GM18519 (cell line): ENCODE measurements around the gene ANGPTL2.

Experiments used
- ATAC-seq: cut with Tn5 transposase; IDR thresholded peaks from one replicate; pipeline ENCODE4 v1.9.1; 2021; ENCODE audit warnings: mild to moderate bottlenecking, moderate library complexity; ENCODE audit not compliant: unreplicated experiment, low FRiP score

Gene ANGPTL2

GRCh38 chr9:127099664-127100063 is 22.8 kb downstream of the ANGPTL2 start:
- ATAC-seq, result no peak

- ATAC-seq, result no peak
Measured at GRCh38 chr9:127098916-127099553, 23.4 kb downstream of the ANGPTL2 start.

- no peak for ATAC-seq
Measured at GRCh38 chr9:127097683-127098082, 24.8 kb downstream of the ANGPTL2 start.

GRCh38 chr9:127096208-127096607 is 26.2 kb downstream of the ANGPTL2 start:
- ATAC-seq, result no peak

DNA sequence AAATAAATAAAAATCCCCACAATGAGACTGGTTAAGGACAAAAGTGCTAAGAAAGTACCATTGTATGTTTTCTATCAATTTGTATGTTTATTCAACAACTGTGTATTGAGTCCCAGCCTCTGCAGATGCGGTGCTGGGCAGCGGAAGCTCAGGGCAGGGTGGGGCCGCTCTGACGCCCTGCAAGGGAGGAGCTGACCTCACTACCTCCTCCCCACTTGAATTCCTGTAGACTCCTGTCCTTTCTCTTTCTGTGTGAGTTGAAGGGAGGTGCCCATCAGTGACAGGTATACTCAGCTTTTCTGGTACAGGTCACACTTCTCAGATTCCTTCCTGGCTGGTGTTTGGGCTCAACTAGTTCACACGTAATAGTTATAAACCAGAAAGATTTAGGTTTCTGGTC is 27.0 kb downstream of the ANGPTL2 start:
- ATAC-seq, result no peak

DNA sequence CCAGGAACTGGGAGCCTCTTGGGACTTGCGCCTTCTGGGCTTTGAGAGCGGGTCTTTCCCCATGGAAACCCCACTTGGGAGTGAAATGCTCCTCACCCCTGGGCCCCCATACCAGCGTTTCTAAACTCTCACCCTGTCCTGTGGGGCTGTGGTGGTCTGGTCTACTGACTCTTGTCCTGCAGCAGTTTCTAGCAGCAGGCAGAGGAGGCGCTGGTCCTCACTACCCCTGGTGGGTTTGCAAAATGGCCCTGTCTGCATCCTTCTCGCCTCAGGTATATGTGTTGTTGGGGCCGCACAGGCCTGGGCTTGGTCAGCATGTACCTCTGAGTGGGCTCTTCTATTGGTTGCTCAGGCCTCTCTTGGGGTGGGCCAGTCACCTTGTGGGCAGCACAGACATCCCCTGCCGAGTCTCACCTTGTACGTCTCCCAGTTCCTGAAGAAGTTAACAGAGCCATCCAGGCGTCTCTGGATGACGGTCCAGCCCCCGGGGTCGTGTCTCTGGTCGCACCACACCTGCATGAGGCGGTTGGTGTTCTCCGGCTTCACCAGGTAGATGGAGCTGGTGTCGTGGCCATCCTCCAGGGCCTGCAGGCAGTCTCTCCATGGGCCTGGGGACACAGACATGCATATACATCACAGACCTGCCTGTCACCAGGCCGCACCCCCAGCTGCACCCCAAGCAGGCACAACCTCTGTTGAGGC is 29.0 kb downstream of the ANGPTL2 start:
- no peak for ATAC-seq

DNA sequence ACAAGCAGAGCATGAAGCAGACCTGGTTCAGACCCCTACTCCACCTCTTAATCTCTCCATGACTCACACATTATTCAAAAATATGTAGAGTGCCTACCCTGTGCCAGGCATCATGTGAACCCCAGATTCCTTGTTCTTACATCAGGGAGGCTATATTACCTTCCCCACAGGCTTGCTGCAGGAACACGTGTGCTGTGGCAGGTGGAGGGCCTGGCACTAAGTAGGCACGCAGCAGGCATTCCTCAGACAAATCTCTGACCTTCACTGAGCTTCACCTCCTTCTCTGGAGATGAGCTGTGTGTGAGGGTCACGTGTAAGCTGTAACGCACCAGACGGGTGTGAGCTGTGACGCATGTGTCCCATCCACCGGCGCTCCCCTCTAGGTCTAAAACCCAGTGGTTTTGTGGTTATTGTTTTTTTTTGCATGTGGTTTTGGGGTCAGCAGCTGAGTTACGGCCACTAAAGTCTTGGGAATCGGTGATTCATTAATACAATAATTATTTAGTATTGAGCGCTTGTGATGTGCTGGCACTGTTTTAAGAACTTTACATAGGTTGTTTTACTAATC is 30.3 kb downstream of the ANGPTL2 start:
- no peak for ATAC-seq

DNA sequence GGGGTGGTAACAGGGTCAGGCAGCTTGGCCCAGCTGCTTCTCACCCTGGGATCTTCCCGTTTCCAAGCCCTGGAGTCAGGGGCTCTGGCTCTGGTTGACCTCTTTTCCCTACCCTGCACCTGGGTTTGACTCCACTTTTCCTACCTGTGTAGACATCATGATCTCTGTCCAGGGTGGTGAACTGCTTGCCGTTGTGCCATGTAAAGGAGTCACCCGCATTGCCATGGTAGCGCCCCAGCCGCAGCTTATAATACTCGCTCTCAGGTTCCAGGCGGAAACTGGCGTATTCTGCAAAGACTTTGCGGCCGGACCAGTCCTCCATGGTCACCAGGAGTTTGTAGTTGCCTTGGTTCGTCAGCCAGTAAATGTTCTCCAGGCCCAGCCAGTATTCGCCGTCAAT is 30.9 kb downstream of the ANGPTL2 start:
- no peak for ATAC-seq

- ATAC-seq, result no peak
Measured at GRCh38 chr9:127090341-127090985, 32.0 kb downstream of the ANGPTL2 start.

DNA sequence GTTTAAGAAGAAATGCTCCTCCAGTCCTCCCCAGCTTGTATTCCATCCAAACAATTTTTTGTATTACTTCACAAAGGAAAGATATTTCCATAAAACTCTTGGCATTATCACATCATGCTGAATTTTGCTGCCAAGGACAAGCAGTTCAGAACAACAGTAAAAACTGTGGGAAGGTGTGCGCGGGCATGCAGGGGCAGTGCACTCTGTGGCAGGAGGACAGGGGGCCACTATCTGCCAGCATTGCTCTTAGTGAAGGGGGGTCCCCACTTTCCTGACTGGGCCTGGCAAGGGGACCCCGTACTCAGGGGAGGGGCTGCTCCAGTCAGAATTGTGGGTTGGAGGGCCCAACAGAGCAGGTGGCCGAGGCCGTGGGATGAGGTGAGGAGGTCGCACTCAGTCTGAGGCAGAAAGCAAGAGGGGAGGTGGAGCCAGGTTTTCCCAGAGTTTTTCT is 32.8 kb downstream of the ANGPTL2 start:
- ATAC-seq, result no peak

DNA sequence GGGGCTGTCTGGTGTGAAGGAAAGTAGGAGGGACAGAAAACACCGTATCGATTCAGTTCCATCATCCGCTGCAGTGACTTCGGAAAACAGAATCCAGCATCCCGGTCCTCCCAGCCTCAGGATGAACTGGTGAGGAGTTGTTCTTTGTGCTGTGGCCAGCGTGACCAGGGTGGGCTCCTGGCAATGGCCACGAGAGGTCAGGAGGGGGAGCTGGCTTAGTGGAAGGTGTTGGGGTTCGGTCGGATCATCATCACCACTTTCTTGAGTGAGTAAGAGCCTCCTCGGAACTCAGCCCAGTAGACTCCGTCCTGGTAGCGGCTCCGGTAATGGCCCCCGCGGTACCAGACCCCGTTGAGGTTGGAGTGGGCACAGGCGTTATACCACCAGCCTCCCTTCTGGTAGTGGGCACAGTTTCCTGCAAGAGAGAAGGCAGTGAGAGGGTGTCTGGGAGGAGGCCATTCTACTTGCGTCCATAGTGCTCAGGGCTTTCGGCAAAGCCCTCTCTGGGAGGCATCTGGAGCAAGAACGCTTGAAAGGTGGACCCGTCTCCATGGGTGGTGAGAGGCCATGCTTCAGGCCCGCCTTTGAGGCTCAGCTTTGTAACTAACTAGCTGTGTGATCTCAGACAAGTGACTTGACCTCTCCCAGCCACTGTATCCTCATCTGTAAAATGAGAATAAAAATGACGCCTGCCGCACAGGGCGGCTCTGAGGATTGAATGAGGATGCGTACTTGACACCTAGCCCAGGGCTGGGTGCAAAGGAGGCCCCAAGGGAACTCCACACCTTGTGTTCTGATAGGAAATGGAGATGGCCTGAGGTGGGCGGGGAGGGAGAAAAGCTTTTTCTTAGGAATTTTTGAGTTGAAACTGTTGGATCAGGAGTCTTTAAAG is 33.5 kb downstream of the ANGPTL2 start:
- no peak for ATAC-seq

DNA sequence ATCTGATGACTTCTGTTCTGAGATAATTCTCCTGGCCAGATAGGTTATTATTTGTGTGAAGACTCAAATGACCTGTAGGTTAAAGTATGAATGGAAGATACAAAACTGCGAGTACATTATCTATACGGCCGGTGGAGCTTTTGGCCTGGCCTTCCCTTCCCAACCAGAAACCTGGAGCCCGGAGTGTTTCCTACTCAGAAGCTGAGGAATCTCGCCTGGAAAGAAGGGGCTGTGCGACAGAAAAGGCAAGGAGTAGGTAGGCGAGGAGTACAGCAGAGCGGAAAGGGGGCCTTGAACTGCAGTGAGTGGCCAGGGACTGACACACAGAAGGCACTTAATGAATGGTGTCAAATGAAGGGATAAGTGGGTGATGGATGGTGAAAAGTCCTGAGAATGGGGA is 34.6 kb downstream of the ANGPTL2 start:
- no peak for ATAC-seq

DNA sequence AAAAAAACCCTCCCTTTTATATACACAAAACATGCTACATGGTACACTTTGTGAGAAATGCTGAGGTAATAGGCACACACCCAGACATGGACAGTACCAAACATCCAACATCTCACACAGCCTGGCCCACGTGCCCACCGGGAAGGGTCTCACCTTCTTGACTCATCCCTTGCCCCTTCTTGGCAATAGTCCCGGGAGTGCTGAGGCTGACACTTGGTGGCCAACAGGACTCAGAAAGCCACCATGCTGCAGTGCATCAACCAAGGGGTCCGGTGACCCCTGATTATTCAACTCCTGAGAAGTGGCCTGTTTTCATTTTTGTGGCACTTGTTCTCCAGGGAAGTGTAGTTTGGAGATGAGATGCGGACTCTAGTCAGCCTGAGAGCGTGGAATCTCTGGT is 35.0 kb downstream of the ANGPTL2 start:
- ATAC-seq, result no peak

DNA sequence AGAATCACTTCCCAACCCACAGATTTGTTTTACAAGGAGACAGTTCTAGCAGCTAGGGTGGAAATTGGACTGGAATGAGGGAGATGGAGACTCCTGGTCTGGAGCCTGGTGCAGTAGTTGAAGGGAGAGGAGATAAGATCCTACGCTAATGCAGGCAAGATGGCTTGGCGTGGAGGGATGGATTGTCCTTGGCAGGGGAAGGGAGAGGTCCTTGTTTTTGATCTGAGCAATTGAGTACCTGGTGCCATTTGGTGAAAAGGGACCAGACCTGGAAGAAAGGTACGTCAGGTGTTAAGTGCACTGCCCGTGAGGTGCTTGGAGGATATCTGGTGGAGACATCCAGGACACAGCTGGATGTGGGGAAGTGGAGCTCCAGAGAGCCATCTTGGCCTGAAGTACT is 35.7 kb downstream of the ANGPTL2 start:
- no peak for ATAC-seq

GRCh38 chr9:127085186-127085585 is 37.2 kb downstream of the ANGPTL2 start:
- ATAC-seq, result no peak

DNA sequence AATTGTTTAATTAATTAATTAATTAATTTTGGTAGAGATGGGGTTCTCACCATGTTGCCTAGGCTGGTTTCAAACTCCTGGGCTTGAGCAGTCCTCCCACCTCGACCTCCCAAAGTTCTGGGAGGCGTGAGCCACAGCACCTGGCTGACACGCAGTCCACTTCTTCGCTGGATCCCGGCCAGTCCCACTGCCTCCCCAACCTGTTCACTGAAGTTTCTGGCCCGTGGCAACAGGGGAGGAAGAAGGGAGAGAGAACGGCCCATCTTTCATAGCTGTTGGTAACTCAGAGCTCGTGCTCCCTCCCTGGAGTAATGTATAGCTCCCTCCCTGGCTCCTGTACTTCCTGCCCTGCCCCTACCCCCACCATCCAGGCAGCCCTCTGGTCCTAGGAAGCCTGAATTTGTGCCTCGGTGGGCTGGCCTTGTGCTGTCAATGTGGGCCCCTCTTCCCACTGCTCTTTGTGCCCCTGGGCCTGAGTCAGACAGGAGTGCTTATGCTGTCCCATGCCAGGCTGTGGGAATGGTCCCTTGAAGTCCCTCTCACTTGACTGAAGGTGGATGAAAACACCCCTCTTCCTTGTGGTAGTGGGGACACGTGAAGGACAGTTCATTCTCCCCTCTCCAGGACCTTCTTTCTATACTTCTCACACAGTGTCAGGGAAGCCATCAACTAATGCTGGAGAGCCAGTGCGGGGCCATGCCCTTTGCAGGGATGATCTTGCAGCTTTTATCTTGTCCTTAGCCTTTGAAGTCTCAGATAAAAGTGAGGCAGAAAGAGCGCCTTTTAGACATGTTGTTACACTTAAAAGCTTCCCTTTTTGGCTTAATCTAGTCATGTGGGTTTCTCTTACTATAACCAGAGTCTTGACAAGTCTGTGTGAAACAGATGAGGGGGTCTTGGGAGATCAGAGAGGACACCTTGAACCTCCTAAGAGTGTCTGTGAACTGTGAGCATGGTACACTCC is 38.1 kb downstream of the ANGPTL2 start:
- ATAC-seq, result no peak

DNA sequence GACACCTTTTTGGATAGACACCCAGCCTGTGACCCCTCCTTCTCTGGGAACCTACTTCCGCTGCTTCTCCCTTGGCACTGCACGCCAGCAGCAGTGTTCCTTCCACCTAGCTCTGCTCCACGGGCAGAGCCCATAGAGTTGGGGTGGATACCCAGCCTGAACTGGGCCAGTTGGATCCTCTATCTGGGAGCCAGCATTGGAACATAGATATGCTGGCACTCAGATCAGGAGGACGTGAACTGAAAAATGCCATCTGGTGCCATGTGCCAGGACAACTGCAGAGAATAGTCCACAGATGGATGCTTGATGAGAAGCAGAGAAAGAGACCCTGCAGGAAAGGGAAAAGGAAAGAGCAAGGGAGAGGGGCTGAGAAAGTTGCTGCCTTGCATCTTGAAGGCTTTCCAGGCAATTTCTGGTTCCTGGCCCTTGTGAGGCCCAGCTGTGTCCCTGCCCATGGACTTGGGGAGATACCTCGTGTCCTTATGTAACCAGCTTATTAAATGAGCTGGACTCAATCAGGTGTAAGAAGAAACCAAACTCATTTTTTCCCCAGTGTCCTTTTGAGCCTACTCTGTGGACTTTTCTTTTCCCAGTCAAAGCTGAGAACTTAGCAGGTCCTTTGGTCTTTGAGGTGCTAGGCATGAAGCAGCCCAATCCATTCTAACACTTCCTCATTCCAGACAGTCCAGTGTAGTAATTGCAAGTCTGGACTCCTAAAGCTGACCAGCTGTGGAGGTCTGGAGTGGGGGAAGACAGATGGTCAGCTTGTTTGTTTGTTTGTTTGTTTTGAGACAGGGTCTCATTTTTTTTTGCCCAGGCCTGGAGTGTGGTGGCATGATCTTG is 39.1 kb downstream of the ANGPTL2 start:
- ATAC-seq, result no peak
